Endometrial microvascular endothelial cells (primary cell): ENCODE measurements around the gene PRPSAP1. TPM values are rescaled to one million over a fixed set of nuclear protein-coding genes. Genes with fewer than 3 reads are reported as not detected.
"Not testable (repeated sequence)": the region's sequence is repeated elsewhere in the genome, so short reads cannot be mapped to it uniquely, and the experiment has no call there.

Experiments
- in situ Hi-C: cut with HindIII; loops from 2 replicates; pipeline ENCODE4 v1.10.0; 2017; ENCODE audit warnings: low sequenced_read_pairs, low pct_unique_long_range_greater_than_20kb; ENCODE audit errors: inconsistent ontology term
- total RNA-seq: library from RNA; depleted of rRNA; stranded (reverse); fragments of >200 nt; gene quantifications from one replicate; pipeline ENCODE4 v1.2.3, GENCODE V29; 2015; ENCODE audit errors: inconsistent ontology term

The PRPSAP1 gene
- total RNA-seq, 1 donor from 2014 or later: 70.8 TPM

DNA sequence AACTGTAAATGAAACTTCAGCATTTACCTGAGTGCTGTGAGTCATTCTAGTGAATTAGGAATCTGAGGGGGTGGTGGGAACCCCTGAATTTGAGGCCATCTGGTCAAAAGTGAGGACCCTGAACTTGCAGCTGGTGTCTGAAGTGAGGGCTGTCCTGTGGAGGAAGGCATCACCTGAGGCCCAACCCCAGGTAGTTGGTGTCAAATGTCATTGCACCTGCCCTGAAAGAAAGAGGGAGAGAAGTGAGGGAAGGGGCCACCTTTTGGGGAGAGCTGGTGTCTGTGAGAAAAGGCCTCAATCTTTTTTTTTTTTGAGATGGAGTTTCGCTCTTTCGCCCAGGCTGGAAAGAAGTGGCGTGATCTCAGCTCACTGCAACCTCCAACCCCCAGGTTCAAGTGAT lies 12.5 kb upstream of the PRPSAP1 start:
- in situ Hi-C loops: no loop called here

DNA sequence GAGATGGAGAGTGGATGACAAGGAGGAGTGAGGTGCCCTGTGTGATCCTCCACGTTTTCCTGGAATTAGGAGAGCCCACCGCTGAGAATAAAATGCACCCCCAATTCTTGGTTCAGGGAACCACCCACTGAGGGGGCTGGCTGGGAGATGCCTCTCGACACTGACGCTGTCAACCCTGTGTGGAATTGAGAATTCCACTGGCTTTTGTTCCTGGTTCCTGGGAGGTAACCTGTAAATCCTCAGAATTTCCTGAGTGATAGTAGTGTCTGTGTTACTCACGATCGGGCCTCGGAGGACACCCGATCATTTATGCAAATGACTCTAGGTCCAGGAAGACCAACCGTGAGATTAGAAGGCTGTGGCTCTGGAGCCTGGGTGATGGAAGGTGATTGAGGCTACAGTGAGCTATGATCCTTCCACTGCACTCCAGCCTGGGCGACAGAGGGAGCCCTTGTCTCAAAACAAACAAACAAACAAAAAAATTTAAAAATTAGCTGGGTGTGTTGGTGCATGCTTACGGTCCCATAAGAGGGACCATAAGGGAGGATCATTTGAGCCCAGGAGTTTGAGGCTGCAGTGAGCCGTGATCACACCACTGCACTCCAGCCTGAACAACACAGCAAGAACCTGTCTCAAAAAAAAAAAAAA lies 11.7 kb upstream of the PRPSAP1 start:
- in situ Hi-C loops: no loop called here

DNA sequence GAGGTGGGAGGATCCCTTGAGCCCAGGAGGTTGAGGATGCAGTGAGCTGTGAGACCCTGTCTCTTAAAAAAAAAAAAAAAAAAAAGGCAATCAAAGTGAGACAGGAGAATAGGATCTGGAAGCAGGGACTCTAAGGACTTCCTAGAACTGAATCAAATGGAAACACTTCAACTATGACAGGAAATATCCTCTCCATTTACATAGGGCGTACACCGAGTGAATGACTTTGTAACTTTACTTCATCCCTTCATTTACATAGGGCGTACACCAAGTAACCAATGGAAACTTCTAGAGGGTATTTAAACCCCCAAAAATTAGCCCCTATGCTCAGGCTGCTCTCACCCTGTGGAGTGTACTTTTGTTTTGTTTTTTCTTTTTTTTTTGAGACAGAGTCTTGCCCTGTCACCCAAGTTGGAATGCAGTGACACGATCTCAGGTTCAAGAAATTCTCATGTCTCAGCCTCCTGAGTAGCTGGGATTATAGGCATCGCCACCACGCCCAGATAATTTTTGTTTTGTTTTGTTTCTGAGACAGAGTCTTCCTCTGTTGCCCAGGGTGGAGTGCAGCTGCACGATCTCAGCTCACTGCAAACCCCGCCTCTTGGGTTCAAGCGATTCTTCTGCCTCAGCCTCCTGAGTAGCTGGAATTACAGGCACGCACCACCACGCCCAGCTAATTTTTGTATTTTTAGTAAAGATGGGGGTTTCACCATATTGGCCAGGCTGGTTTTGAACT lies 9.6 kb upstream of the PRPSAP1 start:
- in situ Hi-C loops: no loop called here

DNA sequence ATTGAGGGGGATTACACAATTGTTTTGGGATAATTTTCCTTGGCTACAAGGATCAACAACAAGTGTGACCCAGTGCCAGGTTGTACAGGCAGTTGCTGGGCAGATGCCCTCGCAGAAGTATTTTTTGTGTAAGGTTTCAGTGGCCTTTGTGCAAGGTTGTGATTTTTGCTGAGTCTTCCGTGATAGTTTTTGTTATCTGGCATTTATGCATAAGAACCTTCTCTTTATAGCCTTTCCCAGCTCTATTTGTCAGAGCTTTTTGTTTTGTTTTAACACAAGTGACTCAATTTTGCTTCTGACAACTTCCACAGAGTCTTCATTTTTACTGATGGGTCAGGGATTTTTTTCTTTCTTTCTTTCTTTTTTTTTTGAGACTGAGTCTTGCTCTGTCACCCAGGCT lies 6.7 kb upstream of the PRPSAP1 start:
- in situ Hi-C loops: no loop called here

DNA sequence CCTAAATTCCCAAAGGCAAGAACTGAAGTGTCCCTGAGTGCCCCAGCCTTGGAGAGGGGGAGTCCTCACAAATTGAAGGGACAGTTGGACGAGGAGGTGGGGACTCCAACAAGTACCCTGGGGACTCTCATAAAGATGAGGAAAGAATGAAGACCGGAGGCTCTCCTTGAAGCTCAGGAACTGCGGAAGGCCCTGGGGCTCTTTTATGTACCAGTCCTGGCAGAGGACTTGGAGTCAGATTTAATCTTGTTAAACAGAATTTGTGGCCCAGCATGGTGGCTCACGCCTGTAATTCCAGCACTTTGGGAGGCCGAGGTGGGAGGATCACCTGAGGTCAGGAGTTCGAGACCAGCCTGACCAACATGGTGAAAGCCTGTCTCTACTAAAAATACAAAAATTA lies 6.1 kb upstream of the PRPSAP1 start:
- in situ Hi-C loops: not testable (repeated sequence)

DNA sequence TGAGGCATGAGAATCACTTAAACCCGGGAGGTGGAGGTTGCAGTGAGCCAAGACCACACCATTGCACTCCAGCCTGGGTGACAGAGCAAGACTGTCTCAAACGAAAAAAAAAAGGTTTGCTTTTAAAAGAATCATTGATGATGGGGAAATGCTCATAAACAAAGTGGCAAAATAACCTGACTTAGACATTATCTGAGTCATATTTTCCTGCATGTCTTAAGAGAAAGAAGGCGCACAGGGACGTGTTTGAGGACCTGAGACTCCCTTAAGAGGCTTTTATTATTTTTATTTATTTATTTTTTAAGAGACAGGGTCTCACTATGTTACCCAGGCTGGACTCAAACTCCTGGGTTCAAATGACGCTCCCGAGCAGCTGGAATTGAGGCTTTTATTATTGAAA lies 5.7 kb upstream of the PRPSAP1 start:
- in situ Hi-C loops: no loop called here

DNA sequence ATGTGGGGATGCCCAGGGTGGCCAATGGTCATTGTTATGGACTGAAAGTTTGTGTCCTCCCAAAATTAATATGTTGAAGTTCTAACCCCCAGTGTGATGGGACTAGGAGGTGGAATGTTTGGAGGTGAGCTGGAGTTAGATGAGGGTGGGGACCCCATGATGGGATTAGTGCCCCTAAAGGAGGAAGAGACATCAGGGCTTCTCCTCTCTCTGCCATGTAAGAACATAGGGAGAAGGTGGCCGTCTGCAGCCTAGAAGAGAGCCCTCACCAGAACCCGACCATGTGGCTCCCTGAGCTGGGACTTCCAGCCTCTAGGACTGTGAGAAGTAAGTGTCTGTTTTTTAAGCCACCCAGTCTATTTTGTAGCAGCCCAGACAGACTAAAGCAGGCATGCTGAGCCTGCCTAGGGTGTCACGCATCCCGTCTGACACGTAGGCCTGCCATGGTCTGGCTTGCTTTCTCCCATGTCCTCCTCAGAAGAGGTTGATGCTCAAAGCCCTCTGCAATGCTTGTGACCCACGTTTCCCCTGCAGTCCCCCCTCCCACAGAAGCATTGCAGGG lies 4.0 kb upstream of the PRPSAP1 start:
- in situ Hi-C loops: no loop called here

DNA sequence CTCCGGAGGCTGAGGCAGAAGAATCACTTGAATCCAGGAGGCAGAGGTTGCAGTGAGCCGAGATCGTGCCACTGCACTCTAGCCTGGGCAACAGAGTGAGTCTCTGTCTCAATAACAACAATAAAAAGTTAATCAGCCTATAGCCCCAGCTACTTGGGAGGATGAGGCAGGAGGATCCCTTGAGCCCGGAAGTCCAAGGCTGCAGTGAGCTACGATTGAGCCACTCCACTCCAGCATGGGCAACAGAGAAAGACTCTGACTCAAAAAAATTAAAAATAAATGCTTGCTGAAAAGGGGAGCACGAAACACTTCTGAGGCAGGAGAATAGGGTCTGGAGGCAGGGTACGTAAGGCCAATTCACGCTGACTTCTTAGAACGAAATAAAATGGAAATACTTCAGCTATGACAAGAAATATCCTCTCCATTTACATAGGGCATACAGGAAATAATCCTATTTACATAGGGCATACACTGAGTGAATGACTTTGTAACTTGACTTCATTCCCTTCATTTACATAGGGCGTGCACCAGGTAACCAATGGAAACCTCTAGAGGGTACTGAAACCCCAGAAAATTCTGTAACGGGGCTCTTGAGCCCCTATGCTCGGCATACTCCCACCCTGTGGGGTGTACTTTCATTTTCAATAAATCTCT lies 3.2 kb upstream of the PRPSAP1 start:
- in situ Hi-C loops: no loop called here

DNA sequence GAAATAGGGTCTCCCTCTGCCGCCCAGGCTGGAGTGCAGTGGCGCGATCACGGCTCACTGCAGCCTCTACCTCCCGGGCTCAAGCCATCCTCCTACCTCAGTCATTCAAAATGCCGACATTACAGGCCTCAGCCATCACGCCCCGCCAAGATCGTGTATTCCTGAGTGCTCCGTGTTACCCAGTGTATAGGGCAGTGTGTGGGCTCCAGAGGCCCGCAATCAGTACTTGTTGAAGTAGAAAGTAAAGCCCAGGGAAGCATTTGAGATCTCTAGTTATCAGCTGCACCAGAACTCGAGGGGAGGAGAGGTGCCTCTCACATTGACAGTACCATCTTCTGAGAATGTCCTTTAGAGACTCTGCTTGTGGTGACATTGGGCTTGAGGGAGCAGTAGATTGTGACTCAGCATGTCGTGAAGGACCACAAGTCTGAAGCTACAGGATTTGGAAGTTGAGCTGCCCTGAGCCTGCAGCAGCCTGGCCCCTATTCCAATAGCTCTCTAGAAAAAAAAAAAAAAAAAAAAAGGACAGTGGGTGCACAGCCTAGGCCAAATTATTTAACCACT lies 1.1 kb upstream of the PRPSAP1 start:
- in situ Hi-C loops: no loop called here

DNA sequence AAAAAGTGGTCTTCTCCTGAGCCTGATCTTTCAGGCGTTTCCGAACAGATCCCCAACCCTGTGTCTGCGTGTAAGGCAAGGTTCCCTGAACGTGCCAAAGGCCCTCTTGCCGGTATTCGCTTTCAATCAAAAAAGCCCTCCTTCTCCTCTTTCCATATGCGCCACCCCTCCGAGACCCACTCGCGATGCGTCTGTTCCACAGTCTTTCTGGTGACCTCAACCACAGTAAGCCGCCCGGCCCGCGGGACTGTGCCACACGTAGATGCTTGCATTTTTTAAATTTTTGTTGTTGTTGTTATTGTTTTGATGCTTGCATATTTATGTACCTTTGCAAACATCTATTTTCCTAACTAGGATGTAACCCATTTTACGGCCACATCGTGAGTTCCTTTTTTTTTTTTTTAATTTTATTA lies 607 bp upstream of the PRPSAP1 start:
- in situ Hi-C loops: no loop called here

DNA sequence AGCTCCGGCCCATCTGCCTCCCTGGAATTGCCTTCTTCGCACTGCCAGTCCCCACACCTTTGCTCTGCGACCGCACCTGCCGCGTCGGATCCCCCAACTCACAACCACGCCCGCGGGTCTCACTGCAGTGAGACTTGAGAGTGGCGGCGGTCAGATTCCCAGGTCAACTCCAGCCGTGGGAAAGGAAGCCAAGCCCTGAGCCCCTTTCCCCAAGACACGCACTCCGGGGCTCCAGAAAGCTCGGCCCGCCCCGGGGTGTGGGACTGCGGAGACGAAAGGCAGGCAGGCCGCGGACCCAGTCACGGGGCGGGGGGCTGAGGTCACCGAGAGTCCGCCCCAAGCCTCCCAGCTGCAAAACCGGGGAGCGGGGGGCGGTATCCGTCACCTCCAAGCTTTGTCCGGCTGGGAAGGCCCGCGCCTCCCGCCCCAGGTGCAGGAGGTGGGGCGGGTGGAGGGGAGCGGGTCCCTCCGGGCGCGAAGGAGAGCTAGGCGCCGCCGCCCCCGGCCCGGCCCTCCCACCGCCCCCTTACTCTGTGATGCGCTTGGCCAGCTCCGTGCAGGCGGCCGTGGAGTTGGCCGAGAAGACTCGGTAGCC lies 615 bp downstream of the PRPSAP1 start:
- in situ Hi-C loops: no loop called here

DNA sequence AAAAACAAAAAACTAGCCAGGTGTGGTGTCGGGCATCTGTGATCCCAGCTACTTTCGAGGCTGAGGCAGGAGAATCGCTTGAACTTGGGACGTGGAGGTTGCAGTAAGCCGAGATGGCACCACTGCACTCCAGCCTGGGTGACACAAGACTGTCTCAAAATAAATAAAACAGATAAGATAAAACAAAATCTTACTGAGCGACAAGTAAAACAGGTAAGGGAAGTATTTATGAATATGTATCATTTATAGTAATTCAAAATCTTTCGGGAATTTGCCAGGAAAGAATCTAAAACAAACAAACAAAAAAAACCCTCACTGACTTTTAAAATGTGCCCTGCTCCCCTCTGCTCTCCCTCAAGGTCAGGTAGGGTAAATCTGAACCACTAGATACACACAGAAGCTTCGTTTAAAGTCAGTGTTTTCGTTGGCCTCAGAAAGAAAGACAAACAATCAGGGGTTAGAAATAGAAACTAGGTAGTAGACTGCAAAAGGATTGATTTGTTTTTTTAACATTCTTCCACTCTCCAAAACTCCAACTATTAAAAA lies 2.1 kb downstream of the PRPSAP1 start:
- in situ Hi-C loops: no loop called here

DNA sequence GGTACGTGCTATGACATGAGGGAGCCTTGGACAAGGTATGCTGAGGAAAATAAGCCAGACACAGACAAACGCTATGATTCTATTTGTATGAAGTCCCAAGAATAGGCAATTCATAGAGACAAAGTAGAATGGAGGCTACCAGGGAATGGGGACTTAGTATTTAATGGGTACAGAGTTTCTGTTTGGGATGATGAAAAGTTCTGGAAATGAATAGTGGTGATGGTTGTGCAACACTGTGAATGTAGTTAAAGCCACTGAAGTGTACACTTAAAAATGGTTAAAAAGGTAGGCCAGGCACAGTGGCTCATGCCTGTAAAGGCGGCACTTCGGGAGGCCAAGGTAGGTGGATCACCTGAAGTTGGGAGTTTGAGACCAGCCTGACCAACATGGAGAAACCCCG lies 3.3 kb downstream of the PRPSAP1 start:
- in situ Hi-C loops: no loop called here

DNA sequence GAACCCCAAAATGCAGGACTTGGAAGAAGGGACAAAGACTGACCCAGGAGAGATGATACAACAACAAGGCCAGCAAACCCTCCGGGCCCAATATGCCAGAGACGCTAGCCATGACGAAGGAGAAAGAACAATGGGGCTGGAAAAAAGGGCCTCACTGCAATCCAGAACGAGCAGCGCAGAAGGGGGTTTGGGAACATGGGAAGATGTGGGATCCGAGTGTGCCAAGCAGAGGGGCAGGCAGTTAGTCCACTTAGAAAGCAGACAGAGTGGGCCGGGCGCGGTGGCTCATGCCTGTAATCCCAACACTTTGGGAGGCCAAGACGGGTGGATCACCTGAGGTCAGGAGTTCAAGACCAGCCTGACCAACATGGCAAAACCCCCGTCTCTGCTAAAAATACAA lies 6.8 kb downstream of the PRPSAP1 start:
- in situ Hi-C loops: not testable (repeated sequence)

DNA sequence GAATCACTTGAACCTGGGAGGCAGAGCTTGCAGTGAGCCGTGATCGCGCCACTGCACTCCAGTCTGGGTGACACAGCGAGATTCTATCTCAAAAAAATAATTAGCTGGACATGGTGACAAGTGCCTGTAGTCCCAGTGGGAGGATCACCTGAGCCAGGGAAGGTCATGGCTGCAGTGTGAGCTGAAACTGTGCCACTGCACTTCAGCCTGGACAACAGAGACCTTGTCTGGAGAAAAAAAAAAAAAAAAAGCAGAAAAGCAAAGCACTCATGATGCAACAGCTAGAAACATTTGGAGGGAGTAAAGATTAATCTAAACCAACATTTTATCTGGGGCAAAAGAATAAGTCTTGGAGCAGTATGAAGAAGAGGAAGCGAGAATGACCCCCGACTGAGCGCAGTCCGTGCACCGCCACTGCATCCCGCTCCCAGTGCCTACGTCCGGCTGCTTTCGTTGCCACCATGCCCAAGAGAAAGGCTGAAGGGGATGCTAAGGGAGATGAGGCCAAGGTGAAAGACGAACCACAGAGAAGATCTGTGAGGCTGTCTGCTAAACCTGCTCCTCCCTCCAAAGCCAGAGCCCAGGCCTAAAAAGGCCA lies 8.2 kb downstream of the PRPSAP1 start:
- in situ Hi-C loops: no loop called here

DNA sequence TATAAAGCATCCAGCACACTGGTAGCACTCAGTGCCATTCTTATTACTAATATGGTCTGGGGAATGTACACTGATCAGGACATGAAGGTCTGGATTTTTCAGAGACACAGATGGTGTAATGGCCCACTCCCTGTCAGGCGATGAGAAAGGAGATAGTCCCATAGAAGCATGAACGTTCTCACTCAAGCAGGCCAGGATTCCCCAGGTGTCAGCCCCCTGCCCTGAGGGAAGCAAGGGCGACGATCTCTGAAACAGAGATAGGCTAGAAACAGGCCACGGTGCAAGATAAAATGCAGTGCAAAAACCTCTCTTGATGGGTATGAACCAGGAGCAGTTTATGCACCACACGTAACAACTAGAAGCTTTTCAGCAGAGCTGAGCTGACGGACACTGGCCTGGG lies 10.6 kb downstream of the PRPSAP1 start:
- in situ Hi-C loops: no loop called here

DNA sequence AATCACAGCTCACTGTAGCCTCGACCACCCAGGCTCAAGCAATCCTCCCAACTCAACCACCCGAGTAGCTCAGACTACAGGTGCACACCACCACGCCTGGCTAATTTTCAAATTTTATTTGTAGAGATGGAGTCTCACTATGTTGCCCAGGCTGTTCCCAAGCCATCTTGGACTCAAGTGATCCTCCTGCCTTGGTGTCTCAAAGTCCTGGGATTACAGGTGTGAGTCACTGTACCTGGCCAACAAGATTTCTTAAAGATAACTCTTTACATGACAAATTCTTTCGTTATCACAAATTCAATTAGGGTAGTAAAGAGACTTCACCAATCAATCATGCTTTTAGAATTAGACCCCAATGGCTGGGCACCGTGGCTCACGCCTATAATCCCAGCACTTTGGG lies 12.4 kb downstream of the PRPSAP1 start:
- in situ Hi-C loops: no loop called here

DNA sequence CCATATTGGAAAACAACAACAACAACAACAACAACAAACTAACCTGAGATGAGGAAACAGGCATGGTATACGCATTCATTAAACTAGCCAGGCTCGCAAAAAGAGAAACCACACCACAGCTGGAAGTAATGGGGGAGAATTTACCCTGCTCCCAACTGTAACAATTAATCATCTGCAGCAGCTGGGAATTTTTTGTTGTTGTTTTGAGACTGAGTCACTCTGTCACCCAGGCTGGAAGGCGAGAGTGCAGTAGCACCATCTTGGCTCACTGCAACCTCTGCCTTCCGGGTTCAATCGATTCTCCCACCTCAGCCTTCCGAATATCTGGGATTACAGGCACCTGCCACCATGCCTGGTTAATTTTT lies 16.3 kb downstream of the PRPSAP1 start:
- in situ Hi-C loops: no loop called here
